MCF 10A (cell line): ENCODE measurements around the gene BEND5. TPM values are rescaled to one million over a fixed set of nuclear protein-coding genes. Genes with fewer than 3 reads are reported as not detected.

ENCODE experiments used
- BruUV-seq: library from RNA; stranded (reverse); fragments of 400-500 nt; replicated peaks from 2 replicates; lab custom pipeline; 2021; lab: Mats Ljungman, UMichigan
- CTCF ChIA-PET: fragments of 300-600 bp; sonication (Branson Sonifier 250); formaldehyde crosslinking; extraction: SDS; loops from one replicate; lab custom pipeline; 2021; ENCODE audit warnings: antibody characterized with exemption, inconsistent platforms; lab: Yijun Ruan, JAX
- POLR2A ChIA-PET: fragments of 300-600, 350-650 bp; sonication (Branson Sonifier 250); formaldehyde crosslinking; extraction: SDS; loops from one replicate; lab custom pipeline; 2020; ENCODE audit warnings: antibody characterized with exemption, inconsistent platforms; lab: Yijun Ruan, JAX
- DNase-seq: peaks from one replicate; pipeline ENCODE4 v3.0.0-alpha.2; 2018; ENCODE audit not compliant: unreplicated experiment
- H3K27ac Mint-ChIP-seq: one replicate; pipeline ENCODE4 v1.8.0; 2022; ENCODE audit warnings: mild to moderate bottlenecking, low read depth, mixed read lengths; ENCODE audit not compliant: unreplicated experiment
- H3K27me3 Mint-ChIP-seq: one replicate; pipeline ENCODE4 v1.8.0; 2022; ENCODE audit warnings: mixed read lengths; ENCODE audit not compliant: insufficient read depth, unreplicated experiment
- H3K36me3 Mint-ChIP-seq: one replicate; pipeline ENCODE4 v1.8.0; 2022; ENCODE audit warnings: mild to moderate bottlenecking, moderate library complexity, mixed read lengths; ENCODE audit not compliant: insufficient read depth, unreplicated experiment
- H3K4me1 Mint-ChIP-seq: one replicate; pipeline ENCODE4 v1.8.0; 2022; ENCODE audit warnings: mixed read lengths; ENCODE audit not compliant: insufficient read depth, unreplicated experiment
- H3K4me3 Mint-ChIP-seq: one replicate; pipeline ENCODE4 v1.8.0; 2022; ENCODE audit warnings: mild to moderate bottlenecking, moderate library complexity, mixed read lengths; ENCODE audit not compliant: unreplicated experiment
- H3K9me3 Mint-ChIP-seq: one replicate; pipeline ENCODE4 v1.8.0; 2022; ENCODE audit warnings: mixed read lengths; ENCODE audit not compliant: unreplicated experiment
- CTCF ChIP-seq: fragments of 200-600 bp; IDR thresholded peaks from one replicate; pipeline ENCODE4 v1.8.0; 2022; ENCODE audit warnings: antibody characterized with exemption, mild to moderate bottlenecking; ENCODE audit not compliant: unreplicated experiment
- intact Hi-C: fragments of 100-400 bp; cut with micrococcal nuclease; formaldehyde crosslinking; loops from 2 replicates; pipeline ENCODE4 v1.14.1; 2022
- total RNA-seq: library from RNA; stranded (reverse); gene quantifications from 2 replicates; pipeline ENCODE4 v1.2.3, GENCODE V29; 2022

Gene BEND5
- total RNA-seq, 1 experiment from 2014 or later = not detected

- Mint-ChIP-seq H3K4me1 (no peaks in the 10 kb centered on the region), H3K36me3 (peaks cover 5% of the 10 kb centered on the region), H3K9me3 (no peaks in the 10 kb centered on the region), H3K27me3 (no peaks in the 10 kb centered on the region), H3K4me3 (no peak overlapping the region), H3K27ac (no peak overlapping the region)
- DNase-seq = no peak
- CTCF ChIA-PET = no interaction called here
- TF ChIP-seq CTCF = no peak
- POLR2A ChIA-PET = no interaction called here
- BruUV-seq = no TSS peak
- intact Hi-C loops = no loop called here
Observed at GRCh38 chr1:48717082-48717481, 59.6 kb downstream of the BEND5 start.

- TF ChIP-seq CTCF = no peak
- no peak for DNase-seq
- no TSS peak for BruUV-seq
- Mint-ChIP-seq H3K27me3 (no peaks in the 10 kb centered on the region), H3K4me1 (no peaks in the 10 kb centered on the region), H3K36me3 (no peaks in the 10 kb centered on the region), H3K27ac (no peak overlapping the region), H3K9me3 (no peaks in the 10 kb centered on the region), H3K4me3 (no peak overlapping the region)
- intact Hi-C loops = no loop called here
- POLR2A ChIA-PET = no interaction called here
- CTCF ChIA-PET = interaction anchor here (0.6 to 1.6 kb wide), 2 partner anchors 8 to 19 kb away, joined by 3 to 4 read pairs; no protein-coding TSS in a partner anchor
Observed at GRCh38 chr1:48715921-48716320, 60.8 kb downstream of the BEND5 start.

- no TSS peak for BruUV-seq
- TF ChIP-seq CTCF = no peak
- Mint-ChIP-seq H3K27ac (no peak overlapping the region), H3K27me3 (no peaks in the 10 kb centered on the region), H3K4me3 (no peak overlapping the region), H3K36me3 (no peaks in the 10 kb centered on the region), H3K4me1 (no peaks in the 10 kb centered on the region), H3K9me3 (no peaks in the 10 kb centered on the region)
- no peak for DNase-seq
- intact Hi-C loops = no loop called here
- ChIA-PET CTCF (interaction anchor here (0.9 to 1.2 kb wide), 2 partner anchors 12 to 14 kb away, joined by 3 to 4 read pairs; no protein-coding TSS in a partner anchor), POLR2A (no interaction called here)
Observed at GRCh38 chr1:48710915-48711314, 65.8 kb downstream of the BEND5 start.

GRCh38 chr1:48710318-48710717, 66.4 kb downstream of the BEND5 start:
- Mint-ChIP-seq H3K27ac (no peak overlapping the region), H3K4me1 (no peaks in the 10 kb centered on the region), H3K4me3 (no peak overlapping the region), H3K36me3 (no peaks in the 10 kb centered on the region), H3K27me3 (no peaks in the 10 kb centered on the region), H3K9me3 (no peaks in the 10 kb centered on the region)
- no TSS peak for BruUV-seq
- ChIA-PET POLR2A (no interaction called here), CTCF (interaction anchor here (0.9 to 1.2 kb wide), 2 partner anchors 11 to 14 kb away, joined by 3 to 4 read pairs; no protein-coding TSS in a partner anchor)
- no peak for DNase-seq
- no peak for TF ChIP-seq CTCF
- intact Hi-C loops = no loop called here
